Measurements from ENCODE around the gene PLEKHG3. TPM values are rescaled to one million over a fixed set of nuclear protein-coding genes. Genes with fewer than 3 reads are reported as not detected.

Gene PLEKHG3
- total RNA-seq, 2 donors from 2014 or later: 2.4 to 8.8 TPM

DNA sequence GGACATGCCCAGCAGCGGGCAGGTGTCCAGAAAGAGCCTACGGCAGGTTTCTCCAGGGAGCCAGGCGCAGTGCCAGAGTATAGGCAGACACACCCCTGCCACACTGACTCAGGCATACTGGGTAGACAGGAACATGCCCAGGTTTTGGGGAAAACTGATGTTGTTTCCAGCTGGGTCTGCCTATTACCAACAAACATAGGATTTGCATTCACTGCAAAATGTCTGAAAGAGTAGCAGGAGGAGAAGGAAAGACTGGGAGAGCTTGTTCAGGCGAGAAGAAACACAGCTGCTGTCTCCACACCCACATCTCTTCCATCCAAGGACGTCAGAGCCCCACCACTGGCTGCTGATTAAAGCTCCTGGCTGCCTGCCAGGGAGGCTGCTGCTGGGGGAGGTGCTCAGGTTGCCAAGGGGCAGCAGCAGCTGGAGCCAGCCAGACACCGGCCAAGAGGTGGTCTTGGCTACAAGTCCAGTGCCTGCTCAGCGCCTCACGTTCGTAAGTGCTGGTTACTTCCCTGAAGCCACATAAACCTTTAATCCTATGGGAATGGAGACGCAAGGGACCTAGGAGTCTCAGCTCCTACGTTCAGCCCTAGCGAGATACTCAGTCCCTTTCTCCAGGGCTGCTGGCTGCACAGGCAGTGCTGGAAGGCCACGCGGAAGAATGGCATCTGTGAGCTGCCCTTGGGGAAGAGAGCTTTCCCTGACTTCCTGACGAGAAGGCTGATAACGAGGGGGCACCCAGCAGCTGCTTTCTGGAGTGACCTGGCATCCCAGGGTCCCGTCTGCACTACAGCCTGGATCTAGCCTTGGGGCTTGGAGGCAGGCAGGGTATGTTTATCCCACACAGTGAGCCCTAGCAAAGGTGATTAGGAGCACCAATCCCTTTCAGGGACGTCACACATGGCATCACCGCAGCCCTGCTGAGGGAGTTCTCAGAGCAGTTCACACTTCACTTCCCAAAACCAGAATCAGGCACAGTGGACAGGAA is 58.1 kb downstream of the PLEKHG3 start:
- no peaks in the 10 kb centered on the region for H3K36me3 Mint-ChIP-seq (ENCODE audit: insufficient read depth in 2 of 2)
- peaks cover 24% of the 10 kb centered on the region for H3K4me1 Mint-ChIP-seq (ENCODE audit: low read depth)
- H3K27me3 Mint-ChIP-seq (ENCODE audit: low read depth): no peaks in the 10 kb centered on the region
- peak in 1 of 2 donors; percentile 26 for ATAC-seq (replicated peaks in 1 of 2)
- no peak overlapping the region for H3K27ac Mint-ChIP-seq
- no peaks in the 10 kb centered on the region for H3K9me3 Mint-ChIP-seq
- no peak overlapping the region for H3K4me3 Mint-ChIP-seq
- DNase-seq: peak; percentile 16 to 56

DNA sequence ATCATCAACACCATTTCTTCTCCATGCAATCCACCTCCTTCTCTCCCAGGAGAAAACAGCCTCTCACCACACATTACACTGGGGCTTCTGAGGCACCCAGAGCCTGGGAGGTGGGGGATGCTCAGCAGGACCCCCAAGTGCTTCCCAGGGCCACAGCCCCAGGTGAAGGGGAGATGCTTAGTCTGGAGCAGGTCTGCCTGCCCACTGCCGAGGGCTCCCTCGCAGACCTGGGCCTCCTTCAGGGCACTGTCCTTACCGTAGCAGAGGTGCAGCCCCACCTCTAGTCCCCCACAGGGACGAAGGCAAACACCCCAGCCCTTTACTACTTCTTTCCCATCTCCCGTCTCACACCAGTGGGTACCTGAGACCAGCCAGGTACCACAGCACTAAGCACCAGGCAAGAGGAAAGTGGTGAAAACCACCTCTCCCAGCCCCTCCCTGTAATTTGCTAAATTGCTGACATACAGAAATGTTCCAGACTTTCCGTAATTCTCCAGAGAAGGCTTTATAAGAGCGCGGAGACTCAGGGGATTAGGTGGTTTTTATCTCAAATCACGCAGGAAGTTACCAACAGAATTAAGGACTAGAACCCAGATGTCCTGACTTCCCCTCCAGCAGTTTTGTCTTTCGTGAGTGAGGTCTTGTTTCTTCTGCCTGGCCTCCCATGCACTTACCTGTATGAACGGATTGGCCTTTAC is 59.0 kb downstream of the PLEKHG3 start:
- H3K27ac Mint-ChIP-seq: no peak overlapping the region
- DNase-seq (no peak), ATAC-seq (replicated peaks in 1 of 2) (no peak)
- H3K4me3 Mint-ChIP-seq: no peak overlapping the region
- H3K4me1 Mint-ChIP-seq (ENCODE audit: low read depth): peaks cover 24% of the 10 kb centered on the region
- no peaks in the 10 kb centered on the region for H3K27me3 Mint-ChIP-seq (ENCODE audit: low read depth)
- H3K36me3 Mint-ChIP-seq (ENCODE audit: insufficient read depth in 2 of 2): no peaks in the 10 kb centered on the region
- H3K9me3 Mint-ChIP-seq: no peaks in the 10 kb centered on the region

DNA sequence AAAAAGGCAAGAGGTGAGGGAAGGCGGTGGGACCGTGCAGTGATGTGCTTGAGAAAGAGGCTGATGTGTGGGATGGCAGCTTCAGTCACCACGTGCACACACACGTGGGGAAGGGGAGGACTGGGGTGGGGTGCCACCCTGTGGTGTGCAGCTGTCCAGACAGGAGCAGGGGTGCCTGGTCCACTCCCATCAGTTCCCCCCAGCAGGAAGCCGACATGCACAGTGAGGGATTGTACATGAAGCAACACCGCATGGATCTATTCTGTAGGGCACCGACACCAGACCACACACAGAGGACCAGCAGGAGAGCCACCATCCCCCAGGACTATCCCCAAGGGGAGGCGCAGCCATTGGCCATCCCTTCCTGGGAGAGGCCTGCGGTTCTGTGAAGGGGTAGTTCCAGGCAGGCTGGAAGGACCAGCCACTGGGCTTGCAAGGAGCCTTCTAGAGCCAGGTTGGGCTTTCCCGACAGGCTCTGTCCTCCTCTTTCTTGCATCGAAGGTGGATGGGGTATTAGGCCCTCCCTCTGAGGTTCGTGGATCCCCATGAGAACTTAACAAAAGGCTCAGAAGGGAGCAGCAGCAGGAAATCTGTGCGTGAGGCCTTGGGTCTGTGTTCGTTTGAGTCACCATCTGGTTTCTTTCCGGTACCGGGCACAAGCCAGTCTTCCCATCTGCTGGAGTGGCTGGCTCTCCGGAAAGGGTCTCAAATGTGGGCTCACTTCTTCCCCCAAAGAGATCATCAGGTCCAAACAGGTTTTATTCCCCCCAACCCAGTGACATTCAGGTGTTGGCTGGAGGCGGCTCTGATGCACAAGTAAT is 59.8 kb downstream of the PLEKHG3 start:
- Mint-ChIP-seq H3K27ac (no peak overlapping the region), H3K36me3 (ENCODE audit: insufficient read depth in 2 of 2) (no peaks in the 10 kb centered on the region), H3K4me3 (peak overlapping the region; percentile 67 to 74), H3K27me3 (ENCODE audit: low read depth) (no peaks in the 10 kb centered on the region), H3K4me1 (ENCODE audit: low read depth) (peaks cover 24% of the 10 kb centered on the region), H3K9me3 (no peaks in the 10 kb centered on the region)
- ATAC-seq (replicated peaks in 1 of 2): no peak
- peak in 1 of 2 donors; percentile 18 for DNase-seq

DNA sequence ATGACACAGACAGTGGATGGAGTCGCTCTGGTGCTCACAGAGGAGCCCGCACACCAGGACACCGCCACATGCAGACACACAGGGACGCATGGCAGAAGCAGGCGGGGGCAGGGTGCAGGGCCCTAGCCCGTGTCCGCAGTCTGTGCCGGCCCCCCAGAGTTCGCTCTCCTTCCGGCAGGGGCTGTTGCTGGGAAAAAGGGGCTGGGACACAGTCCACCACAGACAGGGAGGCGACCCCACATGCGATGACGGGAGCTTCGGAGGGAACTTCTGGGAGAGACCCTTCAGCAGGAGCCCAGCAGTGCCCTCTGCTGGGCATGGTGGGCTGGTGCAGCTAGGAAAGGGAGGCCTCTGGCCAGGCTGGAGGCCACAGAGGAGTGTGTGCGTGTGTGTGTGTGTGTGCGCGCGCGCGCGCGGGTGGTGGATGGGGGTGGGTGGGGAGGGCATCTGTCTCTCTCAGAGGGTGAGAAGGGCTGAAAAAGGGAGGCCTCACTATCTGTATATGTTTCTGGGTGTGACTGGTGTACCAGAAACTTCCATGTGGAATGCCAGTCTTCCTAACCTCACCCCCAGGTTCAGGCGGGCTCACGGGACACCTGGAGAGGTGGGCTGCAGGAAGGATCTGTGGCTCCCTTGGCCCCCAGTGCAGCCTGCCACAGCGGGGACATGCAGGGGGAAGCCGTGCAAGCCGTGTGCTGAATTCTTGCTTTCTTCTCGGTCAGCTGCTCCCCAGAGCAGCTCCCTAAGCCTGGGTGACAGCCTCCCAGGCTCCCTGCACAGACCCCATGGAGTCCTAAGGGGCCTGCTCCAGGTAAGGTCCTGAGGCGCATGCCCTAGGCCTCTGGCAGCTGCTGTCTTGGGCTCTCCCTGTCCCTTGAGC is 60.7 kb downstream of the PLEKHG3 start:
- H3K9me3 Mint-ChIP-seq: no peaks in the 10 kb centered on the region
- H3K36me3 Mint-ChIP-seq (ENCODE audit: insufficient read depth in 2 of 2): no peaks in the 10 kb centered on the region
- H3K27ac Mint-ChIP-seq: no peak overlapping the region
- peaks cover 24% of the 10 kb centered on the region for H3K4me1 Mint-ChIP-seq (ENCODE audit: low read depth)
- H3K4me3 Mint-ChIP-seq: peak overlapping the region; percentile 67 to 74
- no peaks in the 10 kb centered on the region for H3K27me3 Mint-ChIP-seq (ENCODE audit: low read depth)
- DNase-seq: peak; percentile 66 to 77
- ATAC-seq (replicated peaks in 1 of 2): peak; percentile 70 to 76

GRCh38 chr14:64765740-64766302 is 61.6 kb downstream of the PLEKHG3 start:
- Mint-ChIP-seq H3K4me3 (no peak overlapping the region), H3K9me3 (no peaks in the 10 kb centered on the region), H3K4me1 (ENCODE audit: low read depth) (peaks cover 24% of the 10 kb centered on the region), H3K36me3 (ENCODE audit: insufficient read depth in 2 of 2) (no peaks in the 10 kb centered on the region), H3K27me3 (ENCODE audit: low read depth) (no peaks in the 10 kb centered on the region), H3K27ac (no peak overlapping the region)
- ATAC-seq (replicated peaks in 1 of 2) (no peak), DNase-seq (no peak)

DNA sequence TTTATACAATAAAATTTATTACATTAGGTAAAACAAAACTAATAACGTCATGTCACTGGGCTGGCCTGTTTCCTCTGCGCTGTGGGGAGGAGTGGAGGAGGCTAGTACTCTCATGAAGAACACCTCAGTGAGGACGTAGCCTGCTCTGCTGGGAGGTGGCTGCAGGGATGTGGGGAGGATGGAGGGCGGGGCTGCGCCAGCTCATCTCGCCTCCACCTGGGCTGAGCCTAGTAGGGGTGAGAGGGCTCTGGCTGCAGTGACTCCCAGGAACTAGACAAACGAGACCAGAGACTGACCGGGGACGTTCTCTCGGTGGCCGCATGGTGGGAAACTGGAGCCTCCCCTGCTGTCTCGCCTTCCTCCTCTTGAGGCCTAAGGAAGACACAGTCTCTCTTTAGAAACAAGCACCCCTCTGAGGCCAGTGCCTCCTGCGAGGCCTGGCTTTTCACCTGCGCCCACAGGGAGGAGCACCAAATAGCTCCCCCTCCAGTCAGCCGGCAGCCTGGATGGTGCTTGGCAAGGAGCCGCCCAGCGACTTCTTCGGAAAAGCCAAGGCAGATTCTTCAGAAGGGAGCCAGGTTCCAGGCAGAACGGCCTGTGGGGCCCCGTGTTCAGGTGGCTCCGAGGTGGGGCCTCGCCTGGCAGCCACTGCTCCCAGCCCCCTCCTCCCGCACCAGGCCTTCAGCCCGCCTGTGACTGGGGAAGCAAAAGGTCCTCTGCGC is 62.4 kb downstream of the PLEKHG3 start:
- H3K27ac Mint-ChIP-seq: no peak overlapping the region
- peaks cover 25% of the 10 kb centered on the region for H3K4me1 Mint-ChIP-seq (ENCODE audit: low read depth)
- H3K9me3 Mint-ChIP-seq: no peaks in the 10 kb centered on the region
- no peaks in the 10 kb centered on the region for H3K36me3 Mint-ChIP-seq (ENCODE audit: insufficient read depth in 2 of 2)
- no peak for ATAC-seq (replicated peaks in 1 of 2)
- DNase-seq: no peak
- no peak overlapping the region for H3K4me3 Mint-ChIP-seq
- H3K27me3 Mint-ChIP-seq (ENCODE audit: low read depth): no peaks in the 10 kb centered on the region

- no peak overlapping the region for H3K4me3 Mint-ChIP-seq
- DNase-seq: no peak
- H3K4me1 Mint-ChIP-seq (ENCODE audit: low read depth): peaks cover 18% of the 10 kb centered on the region
- H3K36me3 Mint-ChIP-seq (ENCODE audit: insufficient read depth in 2 of 2): no peaks in the 10 kb centered on the region
- no peak overlapping the region for H3K27ac Mint-ChIP-seq
- no peaks in the 10 kb centered on the region for H3K27me3 Mint-ChIP-seq (ENCODE audit: low read depth)
- no peaks in the 10 kb centered on the region for H3K9me3 Mint-ChIP-seq
- ATAC-seq (replicated peaks in 1 of 2): no peak
Measured at GRCh38 chr14:64767215-64767964, 63.2 kb downstream of the PLEKHG3 start.

- DNase-seq (no peak), ATAC-seq (replicated peaks in 1 of 2) (no peak)
- peaks cover 18% of the 10 kb centered on the region for H3K4me1 Mint-ChIP-seq (ENCODE audit: low read depth)
- H3K27ac Mint-ChIP-seq: no peak overlapping the region
- no peaks in the 10 kb centered on the region for H3K36me3 Mint-ChIP-seq (ENCODE audit: insufficient read depth in 2 of 2)
- no peak overlapping the region for H3K4me3 Mint-ChIP-seq
- H3K27me3 Mint-ChIP-seq (ENCODE audit: low read depth): no peaks in the 10 kb centered on the region
- H3K9me3 Mint-ChIP-seq: no peaks in the 10 kb centered on the region
Measured at GRCh38 chr14:64768401-64769095, 64.3 kb downstream of the PLEKHG3 start.

- H3K27ac Mint-ChIP-seq: no peak overlapping the region
- no peak for DNase-seq
Measured at GRCh38 chr14:64769096-64770020, 65.1 kb downstream of the PLEKHG3 start.

GRCh38 chr14:64770751-64771150 is 66.5 kb downstream of the PLEKHG3 start:
- no peaks in the 10 kb centered on the region for H3K27me3 Mint-ChIP-seq (ENCODE audit: low read depth)
- no peak overlapping the region for H3K27ac Mint-ChIP-seq
- peaks cover 10% of the 10 kb centered on the region for H3K4me1 Mint-ChIP-seq (ENCODE audit: low read depth)
- DNase-seq (no peak), ATAC-seq (replicated peaks in 1 of 2) (no peak)
- no peaks in the 10 kb centered on the region for H3K36me3 Mint-ChIP-seq (ENCODE audit: insufficient read depth in 2 of 2)
- no peaks in the 10 kb centered on the region for H3K9me3 Mint-ChIP-seq
- H3K4me3 Mint-ChIP-seq: no peak overlapping the region

More at GRCh38 chr14:64769096-64770020, 65.1 kb downstream of the PLEKHG3 start:
- Mint-ChIP-seq H3K9me3 (no peaks in the 10 kb centered on the region), H3K36me3 (ENCODE audit: insufficient read depth in 2 of 2) (no peaks in the 10 kb centered on the region), H3K4me3 (no peak overlapping the region), H3K4me1 (ENCODE audit: low read depth) (peaks cover 16% of the 10 kb centered on the region), H3K27me3 (ENCODE audit: low read depth) (no peaks in the 10 kb centered on the region)
- no peak for ATAC-seq (replicated peaks in 1 of 2)
